HepG2 (cell line): ENCODE measurements around the gene CST4. TPM values are rescaled to one million over a fixed set of nuclear protein-coding genes. Genes with fewer than 3 reads are reported as not detected.

Source experiments
- HIC2 ChIP-seq: sonication (generic); formaldehyde crosslinking; IDR thresholded peaks from 2 replicates; pipeline ENCODE4 v1.9.0; 2022; ENCODE audit warnings: low read depth, missing genetic modification reagents
- IRF1 ChIP-seq: sonication (generic); formaldehyde crosslinking; IDR thresholded peaks from 2 replicates; pipeline ENCODE4 v1.4.0; 2020; ENCODE audit warnings: low read depth, mild to moderate bottlenecking, missing genetic modification reagents
- MNT ChIP-seq: fragments of 450-650 bp; IDR thresholded peaks from 2 replicates; pipeline ENCODE4 v1.6.1; 2016
- SOX6 ChIP-seq, 2 experiments: fragments of 450-650 bp in 1 of 2; sonication (generic) in 1 of 2; formaldehyde crosslinking in 1 of 2; IDR thresholded peaks; 2 replicates each; pipeline versions ENCODE4 v1.4.0 to v1.6.1; 2017 to 2020; ENCODE audit warnings: antibody characterized with exemption in 1 of 2, mild to moderate bottlenecking in 1 of 2, missing genetic modification reagents in 1 of 2
- ZNF281 ChIP-seq: sonication (generic); formaldehyde crosslinking; IDR thresholded peaks from 2 replicates; pipeline ENCODE4 v1.4.0; 2020; ENCODE audit warnings: missing genetic modification reagents, borderline replicate concordance
- polyA plus RNA-seq, 8 experiments: library from polyadenylated mRNA; depleted of rRNA in 3 of 8; stranded (reverse) in 7 of 8; unstranded in 1 of 8; fragments of >200 nt; fragmentation: Illumina TruSeq in 4 of 8; extraction: Trizol in 4 of 8; gene quantifications; 2 replicates each; pipeline versions ENCODE4 v1.2.1 to v1.2.3, GENCODE V29; 2011 to 2016; ENCODE audit warnings: low read depth in 4 of 8, missing spikeins in 1 of 8, mixed read lengths in 1 of 8; ENCODE audit not compliant: insufficient read depth in 1 of 8
- total RNA-seq, 5 experiments: library from RNA; depleted of rRNA; stranded (reverse); fragments of >200 nt; fragmentation: Illumina TruSeq; extraction: Trizol; gene quantifications; 2 replicates each; pipeline ENCODE4 v1.2.3, GENCODE V29; 2016; ENCODE audit warnings: low read depth in 1 of 5

Gene CST4
- total and polyA plus RNA-seq, 2 of the 13 experiments (the other 11 are each of a cell fraction or from before 2014, with no cell fraction given): not detected

- TF ChIP-seq IRF1 (CRISPR knock-in tag) (no peak), MNT (peak; percentile 30; the same call in 1 of the 2 replicates), SOX6 (IDR thresholded peaks at IDR 0.05) (peak; percentile 97), SOX6 (CRISPR knock-in tag; IDR thresholded peaks at IDR 0.05) (no peak), ZNF281 (no peak), HIC2 (no peak)
Measured at GRCh38 chr20:23669866-23670265, 19.0 kb downstream of the CST4 start (continued).
